CD4-positive, alpha-beta T cell treated with Interleukin-10 for 1 hour (primary cell): ENCODE data around the gene HOXB5.

ENCODE experiments used
- DNase-seq: peaks from one replicate; pipeline ENCODE4 v3.0.0-alpha.2; 2020

The HOXB5 gene

GRCh38 chr17:48589060-48589830 lies 4.3 kb downstream of the HOXB5 start:
- no peak for DNase-seq

DNA sequence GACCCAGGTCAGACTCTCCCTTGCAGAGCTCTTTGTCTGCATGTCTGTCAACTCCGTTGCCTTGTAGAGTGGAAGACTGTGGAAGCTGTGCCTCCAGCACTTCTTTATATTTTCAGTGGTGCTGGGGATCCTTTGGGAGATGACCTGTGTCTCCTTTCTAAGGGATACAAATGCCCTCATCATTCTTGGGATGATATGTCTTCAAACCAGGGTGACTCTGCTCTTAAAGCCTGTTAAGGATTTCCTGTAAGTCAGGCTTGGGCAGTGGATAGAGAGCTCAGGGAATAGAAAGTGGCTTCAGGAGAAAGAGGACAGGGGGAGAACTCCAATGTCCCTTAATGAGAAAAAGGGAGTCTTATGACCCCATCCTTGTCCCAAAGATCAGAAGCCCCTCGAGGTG lies 5.1 kb downstream of the HOXB5 start:
- no peak for DNase-seq

DNA sequence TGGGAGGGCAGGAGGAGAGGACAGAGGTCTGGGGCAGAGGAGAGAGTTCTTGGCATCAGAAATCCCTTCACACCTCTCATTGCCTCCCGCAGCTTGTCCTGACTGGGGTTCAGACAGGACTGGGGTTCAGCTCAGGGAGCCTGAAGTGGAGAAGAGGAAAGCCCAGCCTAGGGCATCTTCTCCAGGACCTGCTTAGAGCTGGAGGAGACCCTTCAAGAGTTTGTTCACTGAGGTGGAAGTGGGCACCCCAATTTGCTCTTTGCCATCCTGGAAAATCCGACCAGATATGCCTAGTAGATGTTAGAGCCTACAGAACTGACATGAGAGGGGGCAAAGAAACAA lies 5.5 kb downstream of the HOXB5 start:
- no peak for DNase-seq

DNA sequence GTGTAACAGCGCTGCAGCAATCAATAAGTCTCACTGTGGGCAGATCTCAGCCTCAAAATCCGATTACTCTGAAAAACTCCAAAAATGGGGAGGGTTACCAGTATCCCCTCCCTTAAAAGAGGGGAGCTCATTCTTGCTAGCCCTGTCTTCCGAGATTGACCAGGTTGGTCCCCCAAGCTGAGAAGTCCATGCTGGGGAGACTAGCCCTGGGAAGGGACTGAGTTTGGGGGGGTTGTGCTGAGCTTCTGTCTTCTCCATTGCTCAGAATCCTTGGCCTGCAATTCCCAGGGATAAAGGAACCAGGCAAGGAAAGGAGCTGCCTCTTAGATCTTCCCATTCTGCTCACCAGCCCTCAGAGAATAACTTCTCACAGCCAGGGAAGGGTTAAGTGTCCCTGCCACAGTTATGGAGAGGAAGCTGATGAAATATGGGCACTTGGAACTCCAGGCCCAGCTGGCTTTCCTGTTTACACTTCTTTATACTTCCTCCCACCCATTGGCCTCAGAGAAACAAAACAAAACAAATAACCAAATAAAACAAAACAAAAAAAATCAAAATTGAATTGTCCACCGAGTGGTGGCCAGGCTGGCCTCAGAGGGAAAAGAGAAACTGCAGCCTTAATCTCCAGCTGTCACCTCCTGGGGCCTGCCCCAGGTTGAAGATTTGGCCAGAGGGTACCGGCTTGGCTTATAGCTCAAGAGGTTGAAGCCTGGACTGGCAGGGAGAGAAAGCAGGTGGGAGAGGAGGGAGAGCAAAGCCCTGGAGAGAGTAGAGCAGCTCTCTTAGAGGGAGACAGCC lies 6.1 kb downstream of the HOXB5 start:
- DNase-seq: no peak

DNA sequence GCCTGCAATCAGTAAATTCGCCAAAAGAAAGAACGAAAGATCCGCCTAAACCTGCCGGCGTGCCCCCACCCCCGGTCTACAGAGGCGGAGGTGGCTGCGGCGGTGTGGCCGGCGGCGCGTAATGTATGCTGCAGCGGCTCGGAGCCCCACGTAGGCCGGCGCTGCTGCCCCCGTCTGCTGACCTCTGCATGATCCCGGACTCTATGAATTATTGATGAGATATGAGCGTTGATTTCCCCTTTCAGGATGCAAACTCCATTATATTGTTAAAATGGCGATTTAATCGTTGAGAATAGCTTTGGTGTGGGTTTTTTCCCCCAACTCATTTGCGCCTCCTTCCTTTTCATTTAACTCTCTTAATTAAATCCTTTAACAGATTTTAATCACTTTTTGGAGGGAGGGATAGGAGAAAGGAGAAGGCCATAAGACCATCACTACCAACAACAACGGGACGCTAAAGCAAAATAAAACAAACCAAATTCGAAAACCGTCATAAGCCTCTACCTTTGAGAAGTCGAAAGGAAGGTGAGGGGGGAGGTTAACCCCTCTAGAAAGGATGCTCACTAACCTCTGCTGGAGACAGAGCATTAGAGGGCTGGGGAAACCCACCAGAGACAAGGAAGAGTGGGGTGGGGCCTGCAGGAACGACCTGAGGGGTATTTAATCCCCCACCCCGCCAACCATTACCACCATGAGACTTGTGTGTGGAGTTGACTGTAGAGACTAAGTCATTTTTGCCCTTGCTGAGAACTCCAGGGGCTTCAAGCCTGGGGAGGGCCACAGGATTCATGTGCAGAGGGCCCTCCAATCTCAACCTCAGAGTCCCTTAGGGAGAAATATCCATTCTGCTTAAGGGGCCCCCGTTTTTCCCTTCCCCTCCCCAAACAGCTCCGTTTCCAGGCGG lies 7.0 kb downstream of the HOXB5 start:
- DNase-seq: peak; percentile 32

DNA sequence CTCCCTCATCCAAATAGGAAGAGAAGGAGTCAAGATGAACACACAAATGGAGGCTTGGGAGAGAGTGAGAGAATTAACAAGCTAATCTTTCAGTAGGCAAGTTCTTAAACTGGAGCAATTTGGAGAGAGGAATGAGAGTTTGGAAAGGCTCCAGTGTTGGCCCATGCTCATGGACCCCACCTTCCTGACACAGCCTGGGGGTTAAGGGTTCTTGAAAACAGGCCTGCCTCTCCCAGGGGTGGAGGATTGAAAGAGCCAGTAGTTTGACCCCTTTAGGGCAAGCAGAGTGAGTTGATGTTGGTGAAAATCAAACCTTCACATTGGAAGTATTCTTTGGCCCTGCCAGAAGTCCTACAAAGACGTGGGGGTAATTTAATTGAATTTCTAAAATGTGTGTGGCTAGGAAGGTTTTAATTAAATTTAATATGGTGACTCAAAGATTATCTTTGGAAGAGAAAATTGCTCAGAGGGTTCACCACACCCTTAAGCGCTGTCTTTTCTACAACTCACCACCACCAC lies 9.3 kb downstream of the HOXB5 start:
- DNase-seq: no peak

DNA sequence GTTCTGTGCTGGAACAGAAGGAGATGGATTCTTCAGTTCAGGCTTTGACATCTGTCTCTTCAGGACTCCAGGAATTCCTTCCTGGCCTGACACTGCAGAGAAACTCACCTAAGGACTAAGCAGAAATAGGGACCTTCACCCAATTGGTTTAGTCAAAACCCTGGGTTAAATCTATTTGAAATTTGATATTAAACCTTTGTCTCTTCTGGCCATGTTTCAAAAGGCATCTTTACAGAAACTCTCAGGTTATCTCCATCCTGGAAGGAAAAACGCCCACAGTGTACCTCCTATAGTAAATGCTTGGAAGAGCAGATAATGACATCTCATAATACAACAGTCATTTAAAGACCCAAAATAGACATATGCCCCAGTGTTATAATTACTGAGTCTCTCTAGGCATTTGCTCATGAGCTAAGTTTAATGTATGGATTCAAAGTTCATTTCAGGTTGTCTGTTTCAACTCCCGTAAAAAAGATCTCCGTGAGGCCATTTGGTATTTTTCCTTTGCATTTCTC lies 9.8 kb downstream of the HOXB5 start:
- DNase-seq: no peak

DNA sequence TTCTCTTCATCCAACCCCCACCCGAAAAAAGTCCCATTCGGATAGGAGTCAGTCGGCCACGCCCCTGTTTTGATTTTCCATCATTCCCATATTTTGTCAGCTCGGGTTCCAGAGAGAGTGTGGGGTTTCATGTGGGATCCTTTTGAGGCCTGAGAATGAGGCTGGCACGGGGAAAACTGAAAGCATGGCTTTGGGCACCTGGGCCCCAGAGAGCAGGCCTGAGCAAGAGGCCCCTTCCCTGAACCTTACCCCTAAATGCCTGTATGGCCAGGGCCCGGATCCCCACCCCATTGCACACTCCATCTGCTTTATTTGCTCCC lies 10.9 kb downstream of the HOXB5 start:
- no peak for DNase-seq

GRCh38 chr17:48579760-48580554 lies 13.6 kb downstream of the HOXB5 start:
- DNase-seq: no peak

GRCh38 chr17:48579471-48579759 lies 14.2 kb downstream of the HOXB5 start:
- no peak for DNase-seq

- DNase-seq: no peak
Measured at GRCh38 chr17:48578616-48579470, 14.7 kb downstream of the HOXB5 start.

GRCh38 chr17:48577946-48578615 lies 15.5 kb downstream of the HOXB5 start, which contains the start of gene HOXB4:
TSS of gene HOXB4 (minus strand) at chr17:48578350. CDS start at chr17:48578319, 31 bp downstream.
- peak; percentile 77 for DNase-seq

DNA sequence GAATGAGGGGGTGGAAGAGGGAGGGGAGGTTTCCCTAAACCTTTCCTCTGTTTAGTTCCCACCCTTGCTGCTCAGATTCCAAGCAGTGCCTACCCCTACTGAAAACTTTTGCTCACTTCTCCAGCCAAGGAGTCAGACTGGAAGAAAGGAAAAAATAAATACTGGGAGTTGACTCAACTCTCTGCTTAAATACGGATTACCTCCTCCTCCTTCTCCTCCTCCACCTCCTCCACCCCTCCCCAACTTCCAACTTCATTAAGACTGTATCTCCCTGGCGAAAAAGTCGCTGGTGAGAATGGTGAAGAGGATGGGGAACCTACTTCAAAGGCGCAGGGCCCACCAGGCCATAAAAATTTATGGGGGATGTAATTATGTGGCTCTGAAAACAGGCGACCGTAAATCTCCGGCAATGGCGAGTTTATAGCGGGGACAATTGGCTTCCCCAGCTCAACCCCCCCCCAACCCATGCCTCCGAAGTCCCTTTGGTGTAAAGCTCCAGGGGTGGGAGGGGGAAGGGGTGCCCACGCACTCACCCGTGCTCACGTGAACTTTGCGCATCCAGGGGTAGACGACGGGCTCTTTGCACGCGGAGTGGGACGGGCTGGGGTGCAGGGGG lies 16.1 kb downstream of the HOXB5 start:
- DNase-seq: no peak

DNA sequence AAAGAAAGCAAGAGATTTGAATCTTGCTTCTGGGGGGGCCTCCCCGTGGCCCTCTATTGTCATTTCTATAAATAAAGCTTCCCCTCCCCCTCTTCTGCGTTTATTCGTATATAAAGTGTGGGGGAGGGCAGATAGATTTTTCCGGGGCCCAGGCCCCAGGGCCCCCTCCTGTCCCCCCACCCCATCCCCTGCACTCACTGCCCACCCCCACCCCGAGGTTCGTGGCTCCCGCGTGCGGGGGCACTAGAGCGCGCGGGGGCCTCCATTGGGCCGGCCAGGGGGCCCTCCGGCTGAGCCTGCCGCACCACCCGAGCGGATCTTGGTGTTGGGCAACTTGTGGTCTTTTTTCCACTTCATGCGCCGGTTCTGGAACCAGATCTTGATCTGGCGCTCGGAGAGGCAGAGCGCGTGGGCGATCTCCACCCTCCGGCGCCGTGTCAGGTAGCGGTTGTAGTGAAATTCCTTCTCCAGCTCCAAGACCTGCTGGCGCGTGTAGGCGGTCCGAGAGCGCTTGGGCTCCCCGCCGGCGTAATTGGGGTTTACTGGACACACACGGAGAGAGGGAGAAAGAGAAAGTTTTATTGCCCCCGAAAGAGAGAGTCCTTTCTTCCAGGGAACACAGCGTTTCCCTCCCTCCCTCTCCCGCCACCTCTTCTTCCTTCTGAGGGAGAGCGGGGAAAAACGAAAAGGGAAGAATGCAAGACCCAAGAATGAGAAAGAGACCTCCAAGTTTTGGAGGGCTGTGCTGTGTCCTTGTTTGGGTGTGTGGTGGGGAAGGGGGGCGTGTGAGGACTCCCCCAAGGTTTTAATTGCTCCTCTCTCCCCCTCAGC lies 16.9 kb downstream of the HOXB5 start:
- DNase-seq: no peak

GRCh38 chr17:48575673-48576478 lies 17.7 kb downstream of the HOXB5 start:
- no peak for DNase-seq

DNA sequence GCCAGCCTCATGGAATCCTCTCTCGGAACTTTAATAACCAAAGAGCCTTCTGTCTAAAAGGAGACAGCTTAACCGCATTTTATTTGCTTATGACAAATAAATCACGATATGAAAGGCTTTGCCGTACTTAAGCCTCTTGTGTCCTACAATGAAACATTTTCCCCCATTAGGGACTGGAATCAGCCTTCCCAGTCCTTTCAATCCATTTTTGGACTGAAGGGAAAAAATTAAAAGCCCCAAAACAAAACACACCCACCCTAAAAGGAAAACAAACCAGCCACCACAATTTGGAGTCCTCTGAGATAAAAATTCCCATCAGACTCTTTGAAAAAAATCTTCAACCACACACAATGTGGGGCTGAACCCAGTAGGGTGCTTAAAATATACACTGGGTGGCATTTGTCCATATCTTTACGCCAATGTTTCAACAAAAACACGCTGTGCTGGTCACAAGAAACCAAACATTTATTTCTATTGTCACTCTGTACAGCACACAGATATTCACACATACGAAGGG lies 18.5 kb downstream of the HOXB5 start:
- no peak for DNase-seq

DNA sequence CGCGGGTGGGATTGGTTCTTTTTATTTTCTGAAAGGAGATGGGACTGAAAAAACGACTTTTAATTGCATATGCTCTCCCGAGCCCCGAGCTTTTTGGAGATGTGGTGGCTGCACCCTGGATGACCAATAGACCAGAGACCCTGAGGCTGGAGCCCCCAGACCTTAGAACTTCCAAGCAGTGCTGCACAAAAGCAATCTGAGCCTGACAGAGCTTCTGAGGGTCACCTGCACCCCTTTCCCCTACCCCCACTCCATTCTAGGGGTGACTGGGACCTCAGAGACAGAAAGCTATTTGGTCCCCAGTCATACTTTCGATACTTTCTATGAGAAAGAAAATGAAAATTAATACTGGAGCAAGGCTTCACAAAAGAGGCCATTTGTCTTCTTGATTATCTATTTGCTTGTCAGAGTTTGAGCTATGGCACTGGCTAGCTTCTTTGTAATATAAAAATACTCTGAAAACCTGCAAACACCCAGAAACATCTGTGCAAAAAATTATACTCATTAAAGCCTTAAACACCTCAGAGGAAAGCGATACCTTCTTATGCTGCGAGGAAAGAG lies 19.0 kb downstream of the HOXB5 start:
- DNase-seq: no peak
